T47D (cell line): ENCODE results near the gene RUFY1.
A peak's percentile ranks its signal among the peaks of the same experiment; 100 is the strongest.
"Not testable (repeated sequence)": the region's sequence is repeated elsewhere in the genome, so short reads cannot be mapped to it uniquely, and the experiment has no call there.

Experiments
- DNase-seq, 2 experiments: peaks; one replicate each; pipeline versions ENCODE4 v3.0.0 to v3.0.0-alpha.2; 2011 to 2012; ENCODE audit warnings: low read depth in 1 of 2, low spot score in 1 of 2
- JUND ChIP-seq: IDR thresholded peaks from 2 replicates; pipeline ENCODE4 v1.6.1; 2012; ENCODE audit warnings: low read depth
- in situ Hi-C: cut with HindIII; loops from 2 replicates; pipeline ENCODE4 v1.10.0; 2016; ENCODE audit warnings: low sequenced_read_pairs, low pct_unique_long_range_greater_than_20kb

The RUFY1 gene

GRCh38 chr5:179526978-179527377 is 23.4 kb upstream of the RUFY1 start:
- DNase-seq = no peak
- no peak for TF ChIP-seq JUND
- in situ Hi-C loops = no loop called here

DNA sequence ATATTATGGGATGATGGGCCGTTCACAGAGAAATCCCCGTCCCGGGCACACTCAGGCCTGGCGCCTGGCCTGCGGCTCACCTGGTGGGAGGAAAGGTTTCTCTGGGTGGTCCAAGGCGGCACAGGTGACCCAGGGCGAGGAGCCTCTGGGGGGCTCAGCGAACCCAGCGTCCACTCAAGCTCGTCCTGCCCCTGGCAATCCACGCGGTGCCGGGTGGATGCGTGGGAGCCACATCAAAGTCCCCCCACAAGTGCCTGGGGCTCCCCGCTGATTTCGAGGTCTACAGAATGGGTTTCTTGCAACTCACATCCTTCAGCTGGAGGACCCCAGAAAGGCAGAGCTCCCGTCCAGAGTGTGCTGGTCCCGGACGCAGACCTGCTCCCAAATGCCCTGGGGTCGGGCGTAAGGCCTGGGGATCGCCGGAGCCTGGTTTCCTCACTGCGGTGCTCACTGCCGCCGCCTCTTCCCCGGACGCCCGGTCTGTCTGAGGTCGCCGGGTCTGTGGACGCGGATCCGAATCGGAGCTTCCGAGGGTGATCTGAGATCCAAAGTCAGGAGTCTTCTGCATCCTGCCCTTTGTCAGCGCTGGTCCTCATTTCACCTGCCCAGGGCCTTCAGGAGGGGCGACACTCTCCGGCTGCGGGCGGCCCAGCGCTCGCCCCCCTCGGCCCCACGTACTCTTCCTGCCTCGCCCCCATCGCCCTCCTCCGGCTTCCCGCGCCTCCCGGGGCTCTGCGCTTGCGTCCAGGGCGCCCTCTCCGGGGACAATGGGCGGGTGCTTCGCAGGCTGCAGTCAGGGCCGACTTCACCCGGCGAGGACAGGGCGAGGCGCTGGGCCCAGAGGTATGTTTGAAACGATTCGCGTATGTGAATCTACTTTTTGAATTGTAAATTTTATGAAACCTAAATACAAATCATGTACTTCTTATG is 20.0 kb upstream of the RUFY1 start:
- no peak for TF ChIP-seq JUND
- no peak for DNase-seq
- in situ Hi-C loops = no loop called here

GRCh38 chr5:179533024-179533423 is 17.3 kb upstream of the RUFY1 start:
- DNase-seq = no peak
- no peak for TF ChIP-seq JUND
- in situ Hi-C loops = no loop called here

GRCh38 chr5:179533907-179534306 is 16.4 kb upstream of the RUFY1 start:
- no peak for TF ChIP-seq JUND
- DNase-seq = no peak
- in situ Hi-C loops = no loop called here

DNA sequence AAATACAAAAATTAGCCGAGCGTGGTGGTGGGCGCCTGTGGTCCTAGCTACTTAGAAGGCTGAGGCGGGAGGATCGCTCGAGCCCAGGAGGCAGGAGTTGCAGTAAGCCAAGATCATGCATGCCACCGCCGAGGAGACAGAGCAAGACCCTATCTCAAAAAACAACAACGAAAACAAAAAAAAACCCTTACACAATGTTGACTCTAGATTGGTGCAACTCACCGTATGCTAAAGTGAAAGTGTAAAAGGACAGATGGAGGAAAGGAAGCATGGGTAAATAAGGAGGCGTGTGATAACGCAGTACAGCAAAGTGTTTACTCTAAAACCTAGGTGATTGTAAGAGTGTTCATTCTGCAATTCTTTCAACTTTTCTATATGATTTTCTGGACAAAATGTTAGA is 15.9 kb upstream of the RUFY1 start:
- in situ Hi-C loops = no loop called here
- no peak for DNase-seq
- TF ChIP-seq JUND = no peak

GRCh38 chr5:179536676-179537075 is 13.7 kb upstream of the RUFY1 start:
- no peak for TF ChIP-seq JUND
- in situ Hi-C loops = no loop called here
- DNase-seq = no peak

DNA sequence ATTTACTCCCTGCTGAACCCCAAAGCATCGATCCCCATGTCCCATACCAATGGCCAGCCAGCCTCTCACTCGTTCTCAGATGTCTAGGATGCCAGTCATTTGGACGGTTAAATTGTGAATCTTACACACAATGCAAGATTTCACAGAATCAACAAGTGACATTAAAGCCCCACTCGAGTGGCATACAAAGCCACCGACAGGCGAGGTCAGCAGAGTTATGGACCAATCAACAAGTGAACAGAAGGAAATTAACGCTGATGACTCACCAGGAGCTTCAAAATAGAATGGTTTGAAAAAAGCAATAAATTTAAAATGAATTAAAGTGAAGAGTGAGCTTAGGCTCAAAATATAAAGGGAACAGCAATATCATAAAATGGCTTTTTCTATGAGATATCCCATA is 8.2 kb upstream of the RUFY1 start:
- no peak for DNase-seq
- TF ChIP-seq JUND = no peak
- in situ Hi-C loops = no loop called here

- DNase-seq, in situ Hi-C loops: not testable (repeated sequence)
Measured at GRCh38 chr5:179543275-179543674, 7.1 kb upstream of the RUFY1 start.

GRCh38 chr5:179553006-179553405 is 2.7 kb downstream of the RUFY1 start:
- no peak for TF ChIP-seq JUND
- no peak for DNase-seq
- in situ Hi-C loops = no loop called here

DNA sequence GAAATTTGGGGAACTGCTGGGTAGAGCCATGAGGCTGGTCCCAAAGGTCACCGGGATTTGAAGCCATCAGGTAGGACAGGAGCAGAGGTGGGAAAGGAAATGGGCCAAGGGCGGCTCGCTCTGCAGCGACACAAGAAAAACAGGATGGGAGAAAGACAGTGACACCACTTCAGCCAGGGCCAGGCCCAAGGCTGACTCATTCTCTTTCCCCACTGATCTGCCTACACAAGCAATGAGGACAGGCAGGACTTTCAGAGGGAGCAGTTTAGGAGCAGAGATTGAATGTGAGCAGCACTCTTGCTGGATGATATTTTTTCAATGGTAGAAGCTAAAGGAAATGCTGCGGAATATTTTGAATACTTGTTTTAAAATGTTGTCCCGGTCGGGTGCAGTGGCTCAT is 3.5 kb downstream of the RUFY1 start:
- in situ Hi-C loops = no loop called here
- no peak for TF ChIP-seq JUND
- DNase-seq = no peak

DNA sequence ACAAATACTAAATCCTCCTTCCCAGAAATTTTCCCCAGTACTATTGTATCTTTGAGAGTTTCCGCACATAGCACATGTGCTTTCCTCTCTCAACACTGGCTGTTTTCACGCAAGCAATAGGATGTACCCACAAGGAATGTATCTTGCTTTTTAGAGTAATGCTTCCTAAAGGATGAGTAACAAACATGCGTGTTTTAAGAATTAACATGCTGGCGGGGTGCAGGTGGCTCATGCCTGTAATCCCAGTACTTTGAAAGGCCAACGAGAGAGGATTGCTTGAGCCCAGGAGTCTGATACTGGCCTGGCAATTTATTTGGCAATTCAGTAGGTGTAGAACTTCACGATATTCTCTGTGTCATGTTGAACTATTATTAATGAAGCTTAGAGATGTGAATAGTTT is 4.6 kb downstream of the RUFY1 start:
- no peak for DNase-seq
- in situ Hi-C loops = no loop called here
- no peak for TF ChIP-seq JUND

GRCh38 chr5:179558261-179558799 is 8.0 kb downstream of the RUFY1 start:
- in situ Hi-C loops, DNase-seq: not testable (repeated sequence)

DNA sequence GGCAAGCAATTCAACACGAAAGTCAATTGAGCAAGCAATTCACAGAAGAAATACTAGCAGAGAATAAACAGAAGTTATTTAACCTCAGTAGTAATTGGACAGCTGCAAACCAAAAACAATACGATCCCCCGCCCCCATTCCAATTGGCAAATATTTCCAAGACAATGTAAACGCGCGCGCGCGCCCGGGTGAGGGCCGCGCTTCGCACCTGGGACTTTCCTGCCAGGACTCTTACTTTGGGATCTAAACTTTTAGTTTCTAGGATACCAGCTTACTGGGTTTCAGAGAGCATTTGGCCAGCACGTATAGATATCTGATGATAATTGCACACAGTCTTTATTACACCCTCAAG is 8.6 kb downstream of the RUFY1 start:
- no peak for TF ChIP-seq JUND
- in situ Hi-C loops = no loop called here
- peak; percentile 55 to 83 for DNase-seq
